GM04503 (cell line): ENCODE data around the gene ABHD2.
A peak's percentile ranks its signal among the peaks of the same experiment; 100 is the strongest.
"Not testable (repeated sequence)": the region's sequence is repeated elsewhere in the genome, so short reads cannot be mapped to it uniquely, and the experiment has no call there.

Experiments
- DNase-seq: peaks from one replicate; pipeline ENCODE4 v3.0.0-alpha.2; 2012; ENCODE audit warnings: low read depth

Gene ABHD2

GRCh38 chr15:89227425-89227824, 139.2 kb downstream of the ABHD2 start:
- DNase-seq, result no peak

GRCh38 chr15:89230277-89230676, 142.0 kb downstream of the ABHD2 start:
- DNase-seq, result no peak

- DNase-seq, result no peak
These were observed 143.6 kb downstream of the ABHD2 start for GRCh38 chr15:89231832-89232231.

GRCh38 chr15:89239883-89240810, 151.9 kb downstream of the ABHD2 start:
- not testable (repeated sequence) for DNase-seq

- DNase-seq, result no peak
These were observed 154.9 kb downstream of the ABHD2 start for GRCh38 chr15:89243046-89243690.

- peak; percentile 55 for DNase-seq
These were observed 155.7 kb downstream of the ABHD2 start, which contains the start of gene FANCI for GRCh38 chr15:89243691-89244573. TSS of gene FANCI (plus strand) at chr15:89243979. CDS start at chr15:89247648, 3,669 bp downstream.

GRCh38 chr15:89244574-89244903, 156.3 kb downstream of the ABHD2 start:
- DNase-seq, result no peak

- no peak for DNase-seq
These were observed 159.2 kb downstream of the ABHD2 start for GRCh38 chr15:89247446-89247845.

- no peak for DNase-seq
These were observed 160.3 kb downstream of the ABHD2 start for GRCh38 chr15:89248584-89248983.

GRCh38 chr15:89250142-89250541, 161.9 kb downstream of the ABHD2 start:
- DNase-seq, result not testable (repeated sequence)
